Glutamatergic neuron (in vitro differentiated cells): Measurements from ENCODE around the gene TCEANC2. TPM values are rescaled to one million over a fixed set of nuclear protein-coding genes. Genes with fewer than 3 reads are reported as not detected.
A peak's percentile ranks its signal among the peaks of the same experiment; 100 is the strongest.
"Not testable (repeated sequence)": the region's sequence is repeated elsewhere in the genome, so short reads cannot be mapped to it uniquely, and the experiment has no call there.

Experiments used
- DNase-seq: peaks from one replicate; pipeline ENCODE4 v3.0.0; 2022
- H3K27ac Mint-ChIP-seq: one replicate; pipeline ENCODE4 v1.8.0; 2020; ENCODE audit warnings: mild to moderate bottlenecking, mixed read lengths, inconsistent platforms; ENCODE audit not compliant: unreplicated experiment
- H3K27me3 Mint-ChIP-seq: one replicate; pipeline ENCODE4 v1.8.0; 2020; ENCODE audit warnings: mild to moderate bottlenecking, moderate library complexity, mixed read lengths, inconsistent platforms; ENCODE audit not compliant: unreplicated experiment
- H3K36me3 Mint-ChIP-seq: one replicate; pipeline ENCODE4 v1.8.0; 2020; ENCODE audit warnings: mild to moderate bottlenecking, mixed read lengths, inconsistent platforms; ENCODE audit not compliant: unreplicated experiment
- H3K4me1 Mint-ChIP-seq: one replicate; pipeline ENCODE4 v1.8.0; 2020; ENCODE audit warnings: mild to moderate bottlenecking, low read depth, mixed read lengths, inconsistent platforms; ENCODE audit not compliant: unreplicated experiment
- H3K4me3 Mint-ChIP-seq: one replicate; pipeline ENCODE4 v1.8.0; 2020; ENCODE audit warnings: mild to moderate bottlenecking, mixed read lengths, inconsistent platforms; ENCODE audit not compliant: unreplicated experiment
- H3K9me3 Mint-ChIP-seq: one replicate; pipeline ENCODE4 v1.8.0; 2020; ENCODE audit warnings: mild to moderate bottlenecking, moderate library complexity, mixed read lengths, inconsistent platforms; ENCODE audit not compliant: unreplicated experiment
- CTCF ChIP-seq: fragments of 200-600 bp; sonication (generic); IDR thresholded peaks from one replicate; pipeline ENCODE4 v1.5.0; 2021; ENCODE audit not compliant: partially characterized antibody, unreplicated experiment
- total RNA-seq: library from RNA; stranded (reverse); fragmentation: NEBNext Ultra II Directional; extraction: Animal tissue kit (Norgen Biotek cat#: 25700); gene quantifications from one replicate; pipeline ENCODE4 v1.2.1, GENCODE V29; 2021; ENCODE audit not compliant: unreplicated experiment

Gene TCEANC2
- total RNA-seq, 1 donor from 2014 or later = 10.7 TPM

- H3K27ac Mint-ChIP-seq = no peak overlapping the region
- no peak for DNase-seq
- H3K36me3 Mint-ChIP-seq = no peaks in the 10 kb centered on the region
- H3K9me3 Mint-ChIP-seq = no peaks in the 10 kb centered on the region
- peaks cover 2% of the 10 kb centered on the region for H3K27me3 Mint-ChIP-seq
- no peak for TF ChIP-seq CTCF
- no peak overlapping the region for H3K4me3 Mint-ChIP-seq
- H3K4me1 Mint-ChIP-seq = peaks cover 12% of the 10 kb centered on the region
Measured at GRCh38 chr1:54046671-54047383, 6.6 kb upstream of the TCEANC2 start.

GRCh38 chr1:54047384-54048305 lies 5.8 kb upstream of the TCEANC2 start:
- no peaks in the 10 kb centered on the region for H3K9me3 Mint-ChIP-seq
- TF ChIP-seq CTCF = no peak
- H3K4me3 Mint-ChIP-seq = no peak overlapping the region
- peaks cover 12% of the 10 kb centered on the region for H3K4me1 Mint-ChIP-seq
- no peaks in the 10 kb centered on the region for H3K36me3 Mint-ChIP-seq
- no peak for DNase-seq
- H3K27ac Mint-ChIP-seq = no peak overlapping the region
- H3K27me3 Mint-ChIP-seq = peaks cover 2% of the 10 kb centered on the region

GRCh38 chr1:54050435-54050834 lies 3.0 kb upstream of the TCEANC2 start:
- not testable (repeated sequence) for H3K9me3 Mint-ChIP-seq, H3K27ac Mint-ChIP-seq, H3K4me3 Mint-ChIP-seq, H3K27me3 Mint-ChIP-seq, DNase-seq, H3K36me3 Mint-ChIP-seq
- peaks cover 21% of the 10 kb centered on the region for H3K4me1 Mint-ChIP-seq

- Mint-ChIP-seq H3K4me3 (no peak overlapping the region), H3K9me3 (peaks cover 3% of the 10 kb centered on the region), H3K4me1 (peaks cover 23% of the 10 kb centered on the region), H3K27ac (no peak overlapping the region), H3K36me3 (no peaks in the 10 kb centered on the region), H3K27me3 (peaks cover 3% of the 10 kb centered on the region)
- DNase-seq = no peak
- TF ChIP-seq CTCF = no peak
Measured at GRCh38 chr1:54051933-54052430, 1.4 kb upstream of the TCEANC2 start.

- Mint-ChIP-seq H3K9me3 (peaks cover 3% of the 10 kb centered on the region), H3K4me1 (peaks cover 18% of the 10 kb centered on the region), H3K4me3 (no peak overlapping the region), H3K27me3 (peaks cover 5% of the 10 kb centered on the region), H3K27ac (no peak overlapping the region), H3K36me3 (no peaks in the 10 kb centered on the region)
- no peak for TF ChIP-seq CTCF
- peak; percentile 55 for DNase-seq
Measured at GRCh38 chr1:54052431-54052933, 926 bp upstream of the TCEANC2 start.
